GM12878 (cell line): ENCODE data around the gene MGRN1.

ENCODE experiments used
- CTCF ChIP-seq, 3 experiments: IDR thresholded peaks in 2 of 3; conservative IDR thresholded peaks in 1 of 3; 2 replicates each; pipeline ENCODE4 v1.5.1; 2011; ENCODE audit warnings: low read depth in 3 of 3, low read length in 3 of 3, mild to moderate bottlenecking in 3 of 3, control low read depth in 2 of 3, moderate library complexity in 2 of 3, inconsistent platforms in 1 of 3, mixed read lengths in 1 of 3; ENCODE audit not compliant: control insufficient read depth in 2 of 3, insufficient read depth in 1 of 3; ENCODE audit errors: extremely low read depth in 1 of 3
- FOXK2 ChIP-seq: fragments of 450-650 bp; IDR thresholded peaks from 2 replicates; pipeline ENCODE4 v1.6.1; 2017; ENCODE audit warnings: mild to moderate bottlenecking, moderate library complexity
- GATAD2B ChIP-seq: fragments of 450-650 bp; conservative IDR thresholded peaks from 2 replicates; pipeline ENCODE4 v1.6.1; 2017; ENCODE audit warnings: low read depth, mild to moderate bottlenecking, moderate library complexity
- HCFC1 ChIP-seq: fragments of 150-350 bp; IDR thresholded peaks from 2 replicates; pipeline ENCODE4 v1.6.1; 2014; ENCODE audit warnings: low read length
- POLR2A ChIP-seq: IDR thresholded peaks from 2 replicates; pipeline ENCODE4 v1.6.1; 2011; ENCODE audit warnings: low read depth, mild to moderate bottlenecking, low read length
- RELA ChIP-seq: fragments of 450-650 bp; IDR thresholded peaks from 2 replicates; pipeline ENCODE4 v1.8.0; 2014; ENCODE audit warnings: borderline replicate concordance; ENCODE audit not compliant: partially characterized antibody
- TF ChIP-seq, protein P1 (sequence below): IDR thresholded peaks from 2 replicates; pipeline ENCODE4 v1.6.1; 2012; ENCODE audit warnings: low read length, inconsistent platforms

DNA sequence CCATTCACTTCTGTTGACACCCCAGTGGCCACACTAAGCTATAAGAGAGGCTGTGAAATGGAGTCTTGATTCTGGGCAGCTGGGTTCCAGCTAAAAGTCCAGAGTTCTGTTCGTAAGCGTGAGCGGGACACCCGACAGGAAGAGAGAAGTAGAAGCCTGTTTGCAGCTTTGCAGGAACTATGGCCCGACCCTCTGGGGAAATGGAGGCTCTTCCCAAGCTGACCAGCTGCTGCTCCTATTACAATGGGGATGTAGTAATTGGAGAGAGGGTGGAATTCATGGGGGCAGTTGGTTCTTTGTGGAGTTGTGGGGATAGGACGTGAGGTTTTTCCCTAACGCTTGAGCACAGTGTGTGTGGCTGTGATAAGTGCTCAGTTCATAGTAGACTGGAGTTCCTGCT, 38.3 kb upstream of the MGRN1 start:
- TF ChIP-seq POLR2A (no peak), CTCF (IDR thresholded peaks at IDR 0.05 in 2 of 3, conservative IDR thresholded peaks at IDR 0.05 in 1 of 3; ENCODE audit: control insufficient read depth in 2 of 3, extremely low read depth in 1 of 3, insufficient read depth in 1 of 3, low read depth in 3 of 3, low read length in 3 of 3) (no peak), RELA (no peak), GATAD2B (no peak), HCFC1 (no peak), FOXK2 (no peak)
- TF ChIP-seq, protein P1, sequence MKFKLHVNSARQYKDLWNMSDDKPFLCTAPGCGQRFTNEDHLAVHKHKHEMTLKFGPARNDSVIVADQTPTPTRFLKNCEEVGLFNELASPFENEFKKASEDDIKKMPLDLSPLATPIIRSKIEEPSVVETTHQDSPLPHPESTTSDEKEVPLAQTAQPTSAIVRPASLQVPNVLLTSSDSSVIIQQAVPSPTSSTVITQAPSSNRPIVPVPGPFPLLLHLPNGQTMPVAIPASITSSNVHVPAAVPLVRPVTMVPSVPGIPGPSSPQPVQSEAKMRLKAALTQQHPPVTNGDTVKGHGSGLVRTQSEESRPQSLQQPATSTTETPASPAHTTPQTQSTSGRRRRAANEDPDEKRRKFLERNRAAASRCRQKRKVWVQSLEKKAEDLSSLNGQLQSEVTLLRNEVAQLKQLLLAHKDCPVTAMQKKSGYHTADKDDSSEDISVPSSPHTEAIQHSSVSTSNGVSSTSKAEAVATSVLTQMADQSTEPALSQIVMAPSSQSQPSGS = no peak
